AG10803 (cell line): ENCODE results near the gene SFXN3.

ENCODE experiments used
- DNase-seq: peaks from one replicate; pipeline ENCODE4 v3.0.0; 2010; ENCODE audit warnings: low read depth
- H3K4me3 ChIP-seq: 2 replicates; pipeline ENCODE4 v1.5.1; 2011; ENCODE audit warnings: mild to moderate bottlenecking, low read length, control low read depth
- TF ChIP-seq, protein P1 (sequence below): conservative IDR thresholded peaks from 2 replicates; pipeline ENCODE4 v1.5.1; 2011; ENCODE audit warnings: mild to moderate bottlenecking, low read length, control low read depth, inconsistent platforms

The SFXN3 gene

GRCh38 chr10:101040851-101041250, 9.8 kb downstream of the SFXN3 start:
- TF ChIP-seq, protein P1, sequence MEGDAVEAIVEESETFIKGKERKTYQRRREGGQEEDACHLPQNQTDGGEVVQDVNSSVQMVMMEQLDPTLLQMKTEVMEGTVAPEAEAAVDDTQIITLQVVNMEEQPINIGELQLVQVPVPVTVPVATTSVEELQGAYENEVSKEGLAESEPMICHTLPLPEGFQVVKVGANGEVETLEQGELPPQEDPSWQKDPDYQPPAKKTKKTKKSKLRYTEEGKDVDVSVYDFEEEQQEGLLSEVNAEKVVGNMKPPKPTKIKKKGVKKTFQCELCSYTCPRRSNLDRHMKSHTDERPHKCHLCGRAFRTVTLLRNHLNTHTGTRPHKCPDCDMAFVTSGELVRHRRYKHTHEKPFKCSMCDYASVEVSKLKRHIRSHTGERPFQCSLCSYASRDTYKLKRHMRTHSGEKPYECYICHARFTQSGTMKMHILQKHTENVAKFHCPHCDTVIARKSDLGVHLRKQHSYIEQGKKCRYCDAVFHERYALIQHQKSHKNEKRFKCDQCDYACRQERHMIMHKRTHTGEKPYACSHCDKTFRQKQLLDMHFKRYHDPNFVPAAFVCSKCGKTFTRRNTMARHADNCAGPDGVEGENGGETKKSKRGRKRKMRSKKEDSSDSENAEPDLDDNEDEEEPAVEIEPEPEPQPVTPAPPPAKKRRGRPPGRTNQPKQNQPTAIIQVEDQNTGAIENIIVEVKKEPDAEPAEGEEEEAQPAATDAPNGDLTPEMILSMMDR: no peak
- no peak overlapping the region for H3K4me3 ChIP-seq
- DNase-seq: no peak

GRCh38 chr10:101041252-101041761, 10.3 kb downstream of the SFXN3 start:
- H3K4me3 ChIP-seq: no peak overlapping the region
- TF ChIP-seq, protein P1: peak; percentile 88
- peak; percentile 89 for DNase-seq

DNA sequence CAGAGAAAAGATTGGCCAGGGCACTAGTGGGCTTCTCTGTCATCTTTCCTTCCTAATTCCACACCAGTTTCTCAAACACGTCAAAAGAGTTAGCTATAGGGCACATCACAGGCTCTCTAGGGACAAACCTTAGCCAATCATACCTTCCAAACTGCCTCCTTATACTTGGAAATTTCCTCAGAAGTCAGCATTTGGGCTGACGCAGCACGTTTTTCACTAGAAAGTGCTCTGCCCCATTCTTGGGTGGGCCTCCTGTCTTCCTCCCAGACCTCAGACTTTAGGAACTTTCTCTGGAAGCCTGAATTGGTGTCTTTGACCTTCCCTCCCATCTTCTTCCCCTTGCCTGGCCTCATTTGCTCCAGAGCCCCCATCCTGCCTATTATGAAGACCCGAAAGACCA, 11.1 kb downstream of the SFXN3 start:
- H3K4me3 ChIP-seq: peak overlapping the region; percentile 69
- TF ChIP-seq, protein P1: no peak
- no peak for DNase-seq

DNA sequence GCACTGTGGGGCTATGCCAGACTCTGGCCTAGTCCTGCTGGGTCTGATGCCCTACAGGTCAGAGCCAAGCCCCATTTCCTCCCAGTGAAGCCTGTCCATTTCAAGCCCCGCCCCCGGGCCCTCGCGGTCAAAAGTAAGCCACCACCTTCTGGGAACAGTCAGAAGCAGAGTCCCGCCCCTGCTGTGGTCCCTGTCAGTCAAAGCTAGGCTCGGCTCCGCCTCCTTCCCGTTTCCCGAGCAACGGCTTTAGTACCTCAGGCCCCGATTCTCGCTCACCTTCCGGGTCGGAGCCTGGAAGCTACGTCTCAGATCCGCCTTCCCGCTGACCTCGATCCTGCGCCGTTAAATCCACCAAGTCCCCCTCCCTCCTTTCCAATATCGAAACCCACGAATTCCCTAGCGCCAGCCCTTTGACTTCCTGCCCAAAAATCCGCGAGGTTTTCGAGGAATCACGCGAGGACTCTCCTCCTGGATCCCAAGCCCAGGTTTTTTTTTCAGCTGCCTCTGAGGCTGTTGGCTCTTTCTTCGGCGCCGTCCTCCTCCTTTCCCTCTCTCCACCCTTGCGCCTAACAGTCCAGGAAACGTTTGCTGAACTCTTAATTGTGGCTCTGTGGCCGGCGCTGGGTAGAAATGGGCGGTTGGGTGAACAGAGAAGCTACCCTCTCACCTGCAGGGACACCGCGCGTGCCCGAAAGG, 11.8 kb downstream of the SFXN3 start:
- DNase-seq: peak; percentile 96
- TF ChIP-seq, protein P1: no peak
- peak overlapping the region; percentile 69 for H3K4me3 ChIP-seq

DNA sequence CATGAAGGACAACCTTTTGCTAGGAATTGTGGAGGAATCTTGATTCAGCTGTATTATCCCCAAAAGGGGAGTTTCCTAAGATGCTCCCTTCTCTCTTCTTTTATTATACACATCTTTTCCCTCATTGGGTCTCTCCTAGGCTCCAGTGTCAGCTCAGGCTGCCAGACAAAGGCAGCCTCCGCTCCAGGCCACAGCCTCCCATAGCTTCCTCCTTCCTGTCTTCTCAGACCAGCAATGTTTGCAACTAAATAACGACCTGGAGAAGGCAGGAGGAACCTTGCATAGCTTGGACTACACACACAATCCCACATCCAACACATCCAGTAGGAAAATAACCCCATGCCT, 12.3 kb downstream of the SFXN3 start:
- TF ChIP-seq, protein P1: no peak
- H3K4me3 ChIP-seq: peak overlapping the region; percentile 69
- DNase-seq: no peak

DNA sequence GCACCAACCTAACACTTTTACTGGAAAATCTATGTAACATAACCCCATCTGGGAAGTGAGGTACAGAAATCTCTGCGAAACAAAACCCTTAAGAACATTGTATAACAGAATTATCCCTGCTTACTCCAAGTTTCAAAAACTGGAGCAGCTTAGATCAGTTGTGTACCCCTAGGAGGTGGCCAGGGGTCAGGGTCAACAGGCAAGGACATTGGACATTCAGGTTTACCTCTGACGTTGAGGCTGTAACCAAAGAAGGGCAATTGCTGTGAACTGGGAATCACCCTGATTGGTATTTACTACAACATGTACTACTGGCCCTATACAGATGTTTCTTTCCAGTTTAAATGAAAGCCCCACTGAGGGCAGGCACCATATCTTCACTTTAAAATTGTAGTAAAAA, 13.1 kb downstream of the SFXN3 start:
- no peak overlapping the region for H3K4me3 ChIP-seq
- no peak for DNase-seq
- TF ChIP-seq, protein P1: no peak

GRCh38 chr10:101046332-101047238, 15.6 kb downstream of the SFXN3 start:
- TF ChIP-seq, protein P1: no peak
- H3K4me3 ChIP-seq: no peak overlapping the region
- no peak for DNase-seq
